Measurements from ENCODE around the gene GABARAPL1.

GRCh38 chr12:10252201-10252600 lies 39.5 kb downstream of the GABARAPL1 start:
- TF ChIP-seq CTCF (conservative IDR thresholded peaks at IDR 0.05 in 1 of 2, IDR thresholded peaks at IDR 0.05 in 1 of 2; ENCODE audit: low read depth in 1 of 2, low read length in 2 of 2) (no peak), EZH2 (IDR thresholded peaks at IDR 0.05; ENCODE audit: low read length, missing control alignments) (no peak)

All from fibroblast of lung (primary cell).